A549 (cell line): ENCODE results near the gene CBLN1. TPM values are rescaled to one million over a fixed set of nuclear protein-coding genes. Genes with fewer than 3 reads are reported as not detected.

Experiments used
- ATAC-seq, 2 experiments: fragments of 200-7000 bp in 1 of 2; fragments of >200 bp in 1 of 2; cut with Nextera tagmentation in 1 of 2; cut with Tn5 transposase in 1 of 2; 3 replicates each; pipeline versions ENCODE4 v1.8.0 to v1.9.1; 2018 to 2020; ENCODE audit warnings: mild to moderate bottlenecking in 1 of 2, moderate library complexity in 1 of 2
- CTCF ChIA-PET: fragments of 300-600 bp; sonication (Branson Sonifier 250); formaldehyde crosslinking; extraction: SDS; loops from one replicate; lab custom pipeline; 2021; ENCODE audit warnings: antibody characterized with exemption, inconsistent platforms; lab: Yijun Ruan, JAX
- POLR2A ChIA-PET: fragments of 350-600 bp; formaldehyde crosslinking; extraction: SDS; loops from one replicate; lab custom pipeline; 2021; ENCODE audit warnings: antibody characterized with exemption, inconsistent platforms; lab: Yijun Ruan, JAX
- DNase-seq, 2 experiments: peaks; one replicate each; pipeline versions ENCODE4 v3.0.0 to v3.0.0-alpha.2; 2011 to 2016; ENCODE audit warnings: low read depth in 1 of 2, low spot score in 1 of 2
- FAIRE-seq: peaks from 2 replicates; lab custom pipeline; 2011; peaks lifted over from hg19 to GRCh38; lab: Jason Lieb, UNC
- H3K27ac ChIP-seq, 2 experiments: fragments of >200 bp; sonication (Bioruptor Twin); formaldehyde crosslinking; 3 replicates each; pipeline ENCODE4 v1.5.1; 2016 to 2017
- H3K4me1 ChIP-seq: fragments of >200 bp; sonication (Bioruptor Twin); formaldehyde crosslinking; 3 replicates; pipeline ENCODE4 v1.6.1; 2016
- H3K4me2 ChIP-seq: fragments of >200 bp; sonication (Bioruptor Twin); formaldehyde crosslinking; 3 replicates; pipeline ENCODE4 v1.6.1; 2016
- H3K4me3 ChIP-seq: fragments of >200 bp; sonication (Bioruptor Twin); formaldehyde crosslinking; 3 replicates; pipeline ENCODE4 v1.5.1; 2016
- H3K9me3 ChIP-seq: fragments of >200 bp; sonication (Bioruptor Twin); formaldehyde crosslinking; 3 replicates; pipeline ENCODE4 v1.6.1; 2016
- BCL3 ChIP-seq: fragments of >200 bp; sonication (Bioruptor Twin); formaldehyde crosslinking; IDR thresholded peaks from 3 replicates; pipeline ENCODE4 v1.6.1; 2016
- BHLHE40 ChIP-seq: IDR thresholded peaks from 2 replicates; pipeline ENCODE4 v1.6.1; 2012; ENCODE audit warnings: low read depth, low read length, inconsistent platforms
- CHD2 ChIP-seq: fragments of 150-350 bp; IDR thresholded peaks from 2 replicates; pipeline ENCODE4 v1.6.1; 2014; ENCODE audit warnings: low read length; ENCODE audit not compliant: partially characterized antibody
- CTCF ChIP-seq: fragments of >200 bp; sonication (Bioruptor Twin); formaldehyde crosslinking; IDR thresholded peaks from 3 replicates; pipeline ENCODE4 v1.5.1; 2016
- EHF ChIP-seq: fragments of 250-450 bp; sonication (Bioruptor Pico); IDR thresholded peaks from 2 replicates; pipeline ENCODE4 v1.5.0; 2020; ENCODE audit warnings: mild to moderate bottlenecking
- EHMT2 ChIP-seq: fragments of 200-600 bp; sonication (generic); IDR thresholded peaks from 2 replicates; pipeline ENCODE4 v1.6.1; 2016; ENCODE audit warnings: antibody characterized with exemption, low read depth, mild to moderate bottlenecking, moderate library complexity
- EP300 ChIP-seq, 2 experiments: fragments of >200 bp; sonication (Bioruptor Twin); formaldehyde crosslinking; IDR thresholded peaks; 2 replicates in 1 of 2; 3 replicates in 1 of 2; pipeline ENCODE4 v1.6.1; 2016 to 2017
- ESRRA ChIP-seq: fragments of 150-350 bp; IDR thresholded peaks from 2 replicates; pipeline ENCODE4 v1.6.1; 2014; ENCODE audit warnings: mild to moderate bottlenecking, low read length, borderline replicate concordance
- FOSL2 ChIP-seq, 2 experiments: fragments of 450-650 bp in 1 of 2; fragments of >200 bp in 1 of 2; sonication (Bioruptor Twin) in 1 of 2; formaldehyde crosslinking; IDR thresholded peaks; 2 replicates each; pipeline versions ENCODE4 v1.5.0 to v1.6.1; 2016 to 2020; ENCODE audit warnings: mild to moderate bottlenecking in 1 of 2, moderate library complexity in 1 of 2
- GATA3 ChIP-seq: IDR thresholded peaks from 2 replicates; pipeline ENCODE4 v1.6.1; 2012; ENCODE audit warnings: borderline replicate concordance
- HES2 ChIP-seq: fragments of >200 bp; sonication (Bioruptor Twin); formaldehyde crosslinking; IDR thresholded peaks from 2 replicates; pipeline ENCODE4 v1.6.1; 2016
- HOXB13 ChIP-seq: fragments of 250-450 bp; sonication (Bioruptor Pico); IDR thresholded peaks from 2 replicates; pipeline ENCODE4 v1.5.0; 2020; ENCODE audit warnings: low read depth, mild to moderate bottlenecking, moderate library complexity
- HOXB5 ChIP-seq: fragments of 250-450 bp; sonication (Bioruptor Pico); IDR thresholded peaks from 2 replicates; pipeline ENCODE4 v1.5.0; 2020; ENCODE audit warnings: mild to moderate bottlenecking, moderate library complexity
- JUN ChIP-seq, 2 experiments: fragments of >200 bp; sonication (Bioruptor Twin); formaldehyde crosslinking; IDR thresholded peaks; 2 replicates in 1 of 2; 3 replicates in 1 of 2; pipeline ENCODE4 v1.6.1; 2016 to 2017
- JUNB ChIP-seq: fragments of >200 bp; sonication (Bioruptor Twin); formaldehyde crosslinking; IDR thresholded peaks from 2 replicates; pipeline ENCODE4 v1.6.1; 2016
- KDM5A ChIP-seq: fragments of 200-600 bp; sonication (generic); IDR thresholded peaks from 2 replicates; pipeline ENCODE4 v1.6.1; 2016; ENCODE audit warnings: antibody characterized with exemption, mild to moderate bottlenecking
- MAFK ChIP-seq: fragments of 450-650 bp; IDR thresholded peaks from 2 replicates; pipeline ENCODE4 v1.6.1; 2014; ENCODE audit not compliant: partially characterized antibody
- MAZ ChIP-seq: fragments of 150-350 bp; IDR thresholded peaks from 2 replicates; pipeline ENCODE4 v1.6.1; 2014; ENCODE audit warnings: antibody characterized with exemption, low read depth, low read length, borderline replicate concordance
- NPAS2 ChIP-seq: fragments of 250-450 bp; sonication (Bioruptor Pico); IDR thresholded peaks from 2 replicates; pipeline ENCODE4 v1.8.0; 2022; ENCODE audit warnings: mild to moderate bottlenecking, moderate library complexity, borderline replicate concordance
- PBX3 ChIP-seq: IDR thresholded peaks from 2 replicates; pipeline ENCODE4 v1.6.1; 2012
- RAD21 ChIP-seq, 2 experiments: fragments of >200 bp in 1 of 2; sonication (Bioruptor Twin) in 1 of 2; formaldehyde crosslinking in 1 of 2; IDR thresholded peaks in 1 of 2; conservative IDR thresholded peaks in 1 of 2; 2 replicates in 1 of 2; 3 replicates in 1 of 2; pipeline ENCODE4 v1.6.1; 2012 to 2018; ENCODE audit warnings: inconsistent platforms in 1 of 2
- RARB ChIP-seq: fragments of 250-450 bp; sonication (Bioruptor Pico); IDR thresholded peaks from 2 replicates; pipeline ENCODE4 v1.8.0; 2021; ENCODE audit warnings: mild to moderate bottlenecking, moderate library complexity
- RCOR1 ChIP-seq: fragments of 150-350 bp; IDR thresholded peaks from 2 replicates; pipeline ENCODE4 v1.6.1; 2014; ENCODE audit warnings: antibody characterized with exemption, low read length, low read depth
- REST ChIP-seq: fragments of 200-600 bp; sonication (generic); IDR thresholded peaks from 2 replicates; pipeline ENCODE4 v1.6.1; 2016; ENCODE audit warnings: antibody characterized with exemption, mild to moderate bottlenecking, moderate library complexity
- RFX5 ChIP-seq: fragments of 450-650 bp; IDR thresholded peaks from 2 replicates; pipeline ENCODE4 v1.7.1; 2014; ENCODE audit warnings: antibody characterized with exemption, mild to moderate bottlenecking, moderate library complexity
- SMC3 ChIP-seq: fragments of >200 bp; sonication (Bioruptor Twin); formaldehyde crosslinking; IDR thresholded peaks from 3 replicates; pipeline ENCODE4 v1.6.1; 2018; ENCODE audit warnings: inconsistent platforms
- SREBF2 ChIP-seq: fragments of 450-650 bp; IDR thresholded peaks from 2 replicates; pipeline ENCODE4 v1.6.1; 2014; ENCODE audit warnings: mild to moderate bottlenecking, moderate library complexity
- TFCP2L1 ChIP-seq: fragments of 250-450 bp; sonication (Bioruptor Pico); IDR thresholded peaks from 2 replicates; pipeline ENCODE4 v1.5.0; 2021; ENCODE audit warnings: mild to moderate bottlenecking
- ZC3H11A ChIP-seq: fragments of 450-650 bp; IDR thresholded peaks from 2 replicates; pipeline ENCODE4 v1.6.1; 2014; ENCODE audit warnings: antibody characterized with exemption, mild to moderate bottlenecking
- WGBS: methylation state at CpG from one replicate; pipeline ENCODE4 v1.1.6; 2017; ENCODE audit errors: missing lambda C conversion rate; 5-methylcytosine and 5-hydroxymethylcytosine counted together
- polyA plus RNA-seq, 4 experiments: library from polyadenylated mRNA; depleted of rRNA in 3 of 4; stranded (reverse); fragments of >200 nt; fragmentation: RNase III in 1 of 4; extraction: RNeasy Plus Mini Kit Qiagen cat#74134 plus additional on column Dnase treatment in 1 of 4; gene quantifications; 2 replicates in 3 of 4; 3 replicates in 1 of 4; pipeline ENCODE4 v1.2.3, GENCODE V29; 2011 to 2017

CBLN1 gene
- polyA plus RNA-seq, 2 of the 4 experiments (the other 2 are of a cell fraction) = 0.04 TPM; not detected in 1

GRCh38 chr16:49277386-49277742 lies 4.3 kb downstream of the CBLN1 start:
- no peak overlapping the region for H3K4me2 ChIP-seq
- no peak for ATAC-seq
- TF ChIP-seq PBX3 = no peak
- no peak for TF ChIP-seq MAZ
- TF ChIP-seq NPAS2 (CRISPR knock-in tag) = no peak
- TF ChIP-seq FOSL2 (IDR thresholded peaks at IDR 0.05) = no peak
- no peak for TF ChIP-seq FOSL2 (CRISPR knock-in tag; IDR thresholded peaks at IDR 0.05)
- no peak for TF ChIP-seq HES2
- no peak for TF ChIP-seq BHLHE40
- TF ChIP-seq TFCP2L1 (CRISPR knock-in tag) = no peak
- no peak for TF ChIP-seq HOXB13 (CRISPR knock-in tag)
- TF ChIP-seq CHD2 = no peak
- no peak for TF ChIP-seq JUNB
- no peak for TF ChIP-seq KDM5A
- no peak for TF ChIP-seq RCOR1
- TF ChIP-seq RARB (CRISPR knock-in tag) = no peak
- no peak for TF ChIP-seq CTCF
- no peak for TF ChIP-seq GATA3
- TF ChIP-seq, all 56 proteins: peak for 0
- CTCF ChIA-PET = interaction anchor here (1.2 kb wide), 1 partner anchor 590 kb away, joined by 3 read pairs; no protein-coding TSS in a partner anchor
- POLR2A ChIA-PET = no interaction called here
- Histone ChIP-seq H3K4me1 (no peaks in the 10 kb centered on the region), H3K9me3 (no peaks in the 10 kb centered on the region), H3K27ac (no peak overlapping the region), H3K4me3 (no peak overlapping the region)
- FAIRE-seq (no peak), DNase-seq (no peak)
- 31% methylated on average over 18 of the region's 18 CpGs for WGBS

- FAIRE-seq = no peak
- H3K27ac ChIP-seq = no peak overlapping the region
- no peak for TF ChIP-seq RAD21 (conservative IDR thresholded peaks at IDR 0.05 in 1 of 2, IDR thresholded peaks at IDR 0.05 in 1 of 2)
- TF ChIP-seq MAZ = no peak
- no peak for TF ChIP-seq TFCP2L1 (CRISPR knock-in tag)
- no peak for TF ChIP-seq RFX5
- no peak for TF ChIP-seq EHMT2
- TF ChIP-seq HOXB5 (CRISPR knock-in tag) = no peak
- TF ChIP-seq JUNB = no peak
- TF ChIP-seq REST = no peak
- no peak for TF ChIP-seq MAFK
- TF ChIP-seq BCL3 = no peak
- no peak for TF ChIP-seq BHLHE40
- no peak for TF ChIP-seq SMC3
- no peak for TF ChIP-seq NPAS2 (CRISPR knock-in tag)
- no peak for TF ChIP-seq JUN (IDR thresholded peaks at IDR 0.05)
- no peak for TF ChIP-seq EHF
- TF ChIP-seq SREBF2 = no peak
- no peak for TF ChIP-seq EP300 (IDR thresholded peaks at IDR 0.05)
- TF ChIP-seq ESRRA = no peak
- TF ChIP-seq ZC3H11A = no peak
- no peak for TF ChIP-seq FOSL2 (IDR thresholded peaks at IDR 0.05)
- no peak for TF ChIP-seq FOSL2 (CRISPR knock-in tag; IDR thresholded peaks at IDR 0.05)
- ChIA-PET POLR2A (no interaction called here), CTCF (interaction anchor here (1.2 kb wide), 1 partner anchor 590 kb away, joined by 3 read pairs; no protein-coding TSS in a partner anchor)
- no peaks in the 10 kb centered on the region for H3K9me3 ChIP-seq
- H3K4me1 ChIP-seq = no peaks in the 10 kb centered on the region
- 10% methylated on average over 16 of the region's 19 CpGs for WGBS
- H3K4me3 ChIP-seq = no peak overlapping the region
- H3K4me2 ChIP-seq = no peak overlapping the region
- ATAC-seq = no peak
- DNase-seq = no peak
Observed at GRCh38 chr16:49276646-49277385, 4.8 kb downstream of the CBLN1 start.
